Measurements from ENCODE around the gene PTPN21. TPM values are rescaled to one million over a fixed set of nuclear protein-coding genes. Genes with fewer than 3 reads are reported as not detected.

The PTPN21 gene
- total RNA-seq, 2 donors from 2014 or later, result 16.8 to 47.8 TPM

DNA sequence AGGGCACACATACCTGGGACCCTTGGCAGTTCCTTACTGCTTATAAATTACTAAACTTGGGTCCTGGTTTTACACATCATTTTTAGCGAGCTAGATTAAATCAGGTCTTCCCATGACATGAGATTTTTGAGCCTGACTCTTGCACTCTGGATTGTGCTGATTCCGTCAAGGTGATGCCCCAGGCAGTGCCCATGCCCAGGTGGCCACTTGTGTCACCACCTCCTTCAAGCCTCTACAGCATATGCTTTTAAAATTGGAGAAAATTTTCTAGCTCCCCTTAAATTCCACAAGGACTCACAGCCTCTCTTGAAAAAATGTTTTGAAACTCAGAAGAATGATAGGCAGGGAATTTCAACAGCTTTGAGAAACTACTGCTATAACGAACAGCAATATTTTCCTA, 9.6 kb downstream of the PTPN21 start:
- Histone ChIP-seq H3K27me3 (replicated peaks; ENCODE audit: insufficient read depth) (no peaks in the 10 kb centered on the region), H3K27ac (no peak overlapping the region), H3K4me1 (replicated peaks) (no peaks in the 10 kb centered on the region), H3K36me3 (no peaks in the 10 kb centered on the region), H3K4me3 (no peak overlapping the region), H3K9me3 (no peaks in the 10 kb centered on the region)
- DNase-seq (ENCODE audit: low spot score), result no peak
- intact Hi-C loops (cut with DNase I), result no loop called here
- 92% methylated on average over 3 of the region's 3 CpGs for WGBS
- TF ChIP-seq, protein P1, sequence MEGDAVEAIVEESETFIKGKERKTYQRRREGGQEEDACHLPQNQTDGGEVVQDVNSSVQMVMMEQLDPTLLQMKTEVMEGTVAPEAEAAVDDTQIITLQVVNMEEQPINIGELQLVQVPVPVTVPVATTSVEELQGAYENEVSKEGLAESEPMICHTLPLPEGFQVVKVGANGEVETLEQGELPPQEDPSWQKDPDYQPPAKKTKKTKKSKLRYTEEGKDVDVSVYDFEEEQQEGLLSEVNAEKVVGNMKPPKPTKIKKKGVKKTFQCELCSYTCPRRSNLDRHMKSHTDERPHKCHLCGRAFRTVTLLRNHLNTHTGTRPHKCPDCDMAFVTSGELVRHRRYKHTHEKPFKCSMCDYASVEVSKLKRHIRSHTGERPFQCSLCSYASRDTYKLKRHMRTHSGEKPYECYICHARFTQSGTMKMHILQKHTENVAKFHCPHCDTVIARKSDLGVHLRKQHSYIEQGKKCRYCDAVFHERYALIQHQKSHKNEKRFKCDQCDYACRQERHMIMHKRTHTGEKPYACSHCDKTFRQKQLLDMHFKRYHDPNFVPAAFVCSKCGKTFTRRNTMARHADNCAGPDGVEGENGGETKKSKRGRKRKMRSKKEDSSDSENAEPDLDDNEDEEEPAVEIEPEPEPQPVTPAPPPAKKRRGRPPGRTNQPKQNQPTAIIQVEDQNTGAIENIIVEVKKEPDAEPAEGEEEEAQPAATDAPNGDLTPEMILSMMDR (IDR thresholded peaks at IDR 0.05), result no peak
- TF ChIP-seq POLR2AphosphoS5 (IDR thresholded peaks at IDR 0.05), result no peak
- TF ChIP-seq POLR2A (IDR thresholded peaks at IDR 0.05), result no peak

GRCh38 chr14:88542857-88543795, 11.7 kb downstream of the PTPN21 start:
- no peak for TF ChIP-seq POLR2A (IDR thresholded peaks at IDR 0.05)
- no peak for TF ChIP-seq POLR2AphosphoS5 (IDR thresholded peaks at IDR 0.05)
- TF ChIP-seq, protein P1 (IDR thresholded peaks at IDR 0.05), result no peak
- Histone ChIP-seq H3K27ac (no peak overlapping the region), H3K4me3 (no peak overlapping the region), H3K9me3 (no peaks in the 10 kb centered on the region), H3K27me3 (replicated peaks; ENCODE audit: insufficient read depth) (no peaks in the 10 kb centered on the region), H3K36me3 (no peaks in the 10 kb centered on the region), H3K4me1 (replicated peaks) (no peaks in the 10 kb centered on the region)
- DNase-seq (ENCODE audit: low spot score), result no peak
- 70% methylated on average over 6 of the region's 6 CpGs for WGBS
- intact Hi-C loops (cut with DNase I), result no loop called here

DNA sequence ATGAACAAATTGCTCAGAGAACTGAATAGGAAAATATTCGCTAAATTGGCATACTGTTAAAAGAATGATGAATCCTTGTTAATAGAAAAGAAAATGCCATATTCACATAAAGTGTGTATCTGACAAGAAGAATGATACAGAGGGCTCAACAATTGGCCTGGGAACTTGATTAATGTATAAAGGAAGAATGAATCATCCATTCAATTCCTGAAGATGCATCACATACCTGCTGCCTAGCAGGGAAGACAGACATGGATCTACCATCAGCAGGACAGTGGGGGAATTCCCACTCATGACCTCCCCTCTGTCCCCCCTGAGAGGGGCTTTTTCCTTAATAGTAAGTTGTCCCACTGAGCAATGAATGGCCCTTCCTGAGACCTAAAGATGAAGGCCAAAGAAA, 13.5 kb downstream of the PTPN21 start:
- 51% methylated on average over 1 of the region's 1 CpG for WGBS
- Histone ChIP-seq H3K36me3 (no peaks in the 10 kb centered on the region), H3K9me3 (no peaks in the 10 kb centered on the region), H3K27ac (no peak overlapping the region), H3K4me3 (no peak overlapping the region), H3K4me1 (replicated peaks) (no peaks in the 10 kb centered on the region), H3K27me3 (replicated peaks; ENCODE audit: insufficient read depth) (no peaks in the 10 kb centered on the region)
- no peak for TF ChIP-seq POLR2AphosphoS5 (IDR thresholded peaks at IDR 0.05)
- no peak for TF ChIP-seq POLR2A (IDR thresholded peaks at IDR 0.05)
- DNase-seq (ENCODE audit: low spot score), result no peak
- intact Hi-C loops (cut with DNase I), result no loop called here

DNA sequence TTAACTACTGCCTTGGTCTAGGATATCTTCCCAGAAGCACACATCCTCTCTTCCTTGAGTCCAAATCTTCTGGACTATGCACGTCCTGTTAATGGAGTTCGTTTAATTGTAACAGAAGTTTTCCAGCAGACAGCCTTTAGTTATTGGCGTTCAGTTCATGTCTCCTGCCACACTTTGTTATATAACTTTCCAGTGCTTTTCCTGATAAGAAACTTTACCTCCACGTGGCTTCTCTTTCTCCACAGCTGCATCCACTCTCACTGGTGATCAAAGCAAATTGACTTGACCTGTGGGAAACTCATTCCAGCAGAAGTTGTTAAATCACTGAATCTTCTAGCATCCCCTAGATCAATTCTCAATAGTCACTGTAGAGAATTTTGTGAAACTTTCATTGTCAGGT, 19.0 kb downstream of the PTPN21 start:
- WGBS, result 36% methylated on average over 4 of the region's 4 CpGs
- Histone ChIP-seq H3K27me3 (replicated peaks; ENCODE audit: insufficient read depth) (no peaks in the 10 kb centered on the region), H3K27ac (no peak overlapping the region), H3K9me3 (no peaks in the 10 kb centered on the region), H3K4me1 (replicated peaks) (no peaks in the 10 kb centered on the region), H3K36me3 (no peaks in the 10 kb centered on the region), H3K4me3 (no peak overlapping the region)
- no peak for TF ChIP-seq POLR2A (IDR thresholded peaks at IDR 0.05)
- TF ChIP-seq POLR2AphosphoS5 (IDR thresholded peaks at IDR 0.05), result no peak
- TF ChIP-seq, protein P1 (IDR thresholded peaks at IDR 0.05), result no peak
- intact Hi-C loops (cut with DNase I), result no loop called here
- no peak for DNase-seq (ENCODE audit: low spot score)

GRCh38 chr14:88535149-88535548, 19.7 kb downstream of the PTPN21 start:
- WGBS, result 61% methylated on average over 4 of the region's 4 CpGs
- DNase-seq (ENCODE audit: low spot score), result no peak
- intact Hi-C loops (cut with DNase I), result no loop called here
- Histone ChIP-seq H3K36me3 (no peaks in the 10 kb centered on the region), H3K9me3 (no peaks in the 10 kb centered on the region), H3K27ac (no peak overlapping the region), H3K4me3 (no peak overlapping the region), H3K27me3 (replicated peaks; ENCODE audit: insufficient read depth) (no peaks in the 10 kb centered on the region), H3K4me1 (replicated peaks) (no peaks in the 10 kb centered on the region)
- TF ChIP-seq POLR2AphosphoS5 (IDR thresholded peaks at IDR 0.05) (no peak), POLR2A (IDR thresholded peaks at IDR 0.05) (no peak)
- TF ChIP-seq, protein P1 (IDR thresholded peaks at IDR 0.05), result no peak
